GM19099 (cell line): ENCODE data around the gene TICRR.

Experiments used
- POLR2A ChIP-seq: IDR thresholded peaks from 3 replicates; pipeline ENCODE4 v1.6.1; 2011; ENCODE audit warnings: low read depth; ENCODE audit not compliant: insufficient read length; ENCODE audit errors: extremely low read depth

The TICRR gene

DNA sequence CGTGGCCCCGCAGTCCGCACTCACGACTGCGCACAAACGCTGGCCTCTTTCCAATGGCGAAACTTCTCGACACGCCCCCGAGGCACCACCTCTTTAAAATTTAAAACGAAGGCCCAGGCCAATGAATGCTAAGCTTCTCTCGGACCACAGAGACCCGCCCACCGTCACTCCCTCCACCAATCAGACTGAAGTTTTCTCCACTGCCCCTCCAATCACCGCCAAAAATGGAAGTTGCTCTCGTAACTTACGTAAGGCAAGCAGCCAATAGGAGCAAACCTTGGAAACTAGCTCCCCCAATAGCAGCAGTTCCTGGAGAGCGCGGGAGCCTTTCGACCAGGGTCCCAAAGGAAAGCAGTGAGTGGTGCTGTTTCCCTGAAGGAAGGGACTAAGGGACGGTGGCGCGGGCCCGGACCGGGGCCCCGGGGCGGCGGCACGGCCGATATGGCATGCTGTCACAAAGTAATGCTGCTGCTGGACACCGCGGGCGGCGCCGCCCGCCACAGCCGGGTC is at the start of gene TICRR:
Gene TICRR, plus strand, starts transcription at position 324 of the 510 bp plus-strand sequence. Its CDS starts 118 bp downstream, at position 442.
- TF ChIP-seq POLR2A: peak; percentile 74

DNA sequence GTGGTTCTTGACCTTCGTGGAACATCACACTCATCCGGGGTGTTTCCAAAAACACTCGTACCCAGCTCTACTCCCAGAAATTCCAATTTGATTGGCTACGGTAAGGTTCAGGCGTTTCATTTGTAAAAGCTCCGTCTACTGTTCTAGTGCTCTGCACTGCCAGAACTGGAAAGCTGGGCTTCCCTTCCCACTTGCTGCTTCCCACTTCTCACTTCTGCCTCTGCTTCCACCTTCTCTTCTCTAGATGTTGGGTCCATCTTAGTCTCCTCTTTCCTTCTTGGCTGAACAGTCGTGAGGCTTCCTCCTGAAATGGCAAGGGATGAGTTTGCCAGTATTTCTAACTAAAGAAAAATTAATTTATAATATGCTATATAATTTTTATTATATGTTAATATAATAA is 49.1 kb upstream of the TICRR start:
- TF ChIP-seq POLR2A: no peak

- TF ChIP-seq POLR2A: no peak
Observed at GRCh38 chr15:89526601-89527441, 48.4 kb upstream of the TICRR start.

- no peak for TF ChIP-seq POLR2A
Observed at GRCh38 chr15:89528757-89529352, 46.4 kb upstream of the TICRR start.

DNA sequence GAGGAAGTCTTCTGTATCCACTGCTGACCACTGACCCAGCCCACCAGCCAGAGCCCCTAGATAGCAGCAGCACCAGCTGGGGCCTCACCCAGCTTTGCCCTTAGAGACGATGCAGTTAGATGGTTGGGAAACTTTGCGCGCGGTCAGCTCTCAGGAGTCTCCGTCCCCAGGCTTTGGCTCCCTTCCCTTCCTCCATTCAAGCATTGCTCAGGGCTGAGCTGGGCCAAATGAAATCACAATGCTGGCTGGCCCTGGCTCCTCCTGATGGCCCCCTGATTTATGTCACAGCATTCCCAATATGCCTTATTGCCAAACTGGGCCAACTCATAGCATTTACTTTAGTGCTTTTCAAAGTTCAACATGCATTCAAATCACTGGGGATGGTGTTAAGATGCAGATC is 44.3 kb upstream of the TICRR start:
- no peak for TF ChIP-seq POLR2A

- no peak for TF ChIP-seq POLR2A
Observed at GRCh38 chr15:89531796-89532537, 43.3 kb upstream of the TICRR start.

DNA sequence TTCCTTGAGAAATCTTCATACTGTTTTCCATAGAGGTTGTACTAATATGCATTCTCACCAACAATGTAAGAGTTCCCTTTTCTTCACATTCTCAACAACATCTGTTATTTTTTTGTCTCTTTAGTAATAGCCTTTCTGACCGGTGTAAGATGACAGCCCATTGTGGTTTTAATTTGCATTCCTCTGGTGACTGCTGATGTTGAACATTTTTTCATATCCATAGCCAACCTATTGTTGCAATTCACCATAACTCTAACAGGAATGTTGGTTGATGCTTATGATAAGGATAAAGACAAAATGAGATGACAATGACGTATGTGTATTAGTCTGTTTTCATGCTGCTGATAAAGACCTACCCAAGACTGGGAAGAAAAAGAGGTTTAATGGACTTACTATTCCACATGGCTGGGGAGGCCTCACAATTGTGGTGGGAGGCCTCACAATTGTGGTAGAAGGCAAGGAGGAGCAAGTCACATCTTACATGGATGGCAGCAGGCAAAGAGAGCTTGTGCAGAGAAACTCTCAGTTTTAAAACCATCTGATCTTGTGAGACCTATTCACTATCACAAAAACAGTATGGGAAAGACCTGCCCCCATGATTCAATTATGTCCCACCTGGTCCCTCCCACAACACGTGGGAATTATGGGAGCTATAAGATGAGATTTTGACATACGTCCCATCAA is 41.3 kb upstream of the TICRR start:
- no peak for TF ChIP-seq POLR2A

DNA sequence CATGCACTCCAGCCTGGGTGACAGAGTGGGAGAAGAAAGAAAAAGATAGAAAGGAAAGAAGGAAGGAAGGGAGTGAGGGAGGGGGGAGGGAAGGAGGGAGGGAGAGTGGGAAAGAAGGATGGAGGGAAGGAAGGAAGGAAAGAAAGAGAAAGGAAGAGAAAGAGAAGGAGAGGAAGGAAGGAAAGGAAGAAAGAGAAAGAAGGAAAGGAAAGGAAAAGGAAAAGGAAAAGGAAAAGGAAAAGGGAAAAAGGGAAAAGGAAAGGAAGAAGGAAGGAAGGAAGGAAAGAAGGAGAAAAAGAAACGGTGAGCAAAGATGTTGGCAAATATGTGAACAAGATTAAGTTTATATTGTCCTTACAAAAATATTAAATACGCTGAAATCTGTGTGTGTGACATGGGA is 36.2 kb upstream of the TICRR start:
- no peak for TF ChIP-seq POLR2A

DNA sequence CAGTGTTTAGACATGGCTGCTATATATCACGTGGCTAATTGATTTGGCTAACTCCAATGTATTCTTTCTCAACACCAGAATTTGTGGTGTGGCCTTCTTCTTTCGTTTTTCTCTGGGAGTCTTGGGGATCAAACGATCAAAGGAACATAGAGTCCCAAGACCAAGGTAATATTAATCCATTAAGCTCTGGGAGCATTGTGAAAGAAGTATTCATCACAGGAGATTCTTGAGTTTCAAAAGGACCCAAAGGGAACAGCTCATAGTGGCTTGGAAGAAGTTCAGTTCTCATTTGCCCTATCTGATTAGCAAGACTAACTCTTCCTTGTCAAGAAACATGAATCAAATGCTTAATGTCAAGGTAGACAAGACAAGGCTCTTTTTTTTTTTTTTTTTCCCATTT is 32.9 kb upstream of the TICRR start:
- TF ChIP-seq POLR2A: no peak

- no peak for TF ChIP-seq POLR2A
Observed at GRCh38 chr15:89543389-89543788, 31.9 kb upstream of the TICRR start.

DNA sequence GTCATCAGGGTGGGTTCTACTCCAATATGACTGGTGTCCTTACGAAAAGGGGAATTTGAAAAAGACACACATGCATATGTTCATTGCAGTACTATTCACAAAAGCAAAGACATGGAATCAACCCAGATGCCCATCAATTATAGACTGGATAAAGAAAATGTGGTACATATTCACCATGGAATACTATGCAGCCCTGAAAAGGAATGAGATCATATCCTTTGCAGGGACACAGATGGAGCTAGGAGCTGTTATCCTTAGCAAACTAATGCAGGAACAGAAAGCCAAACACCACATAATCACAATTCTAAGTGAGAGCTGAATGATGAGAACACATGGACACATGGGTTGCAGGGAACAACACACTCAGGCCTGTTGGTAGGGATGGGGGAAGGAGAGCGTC is 24.8 kb upstream of the TICRR start:
- TF ChIP-seq POLR2A: no peak

GRCh38 chr15:89551550-89551949 is 23.7 kb upstream of the TICRR start:
- TF ChIP-seq POLR2A: no peak

- TF ChIP-seq POLR2A: no peak
Observed at GRCh38 chr15:89553632-89554031, 21.6 kb upstream of the TICRR start.

- no peak for TF ChIP-seq POLR2A
Observed at GRCh38 chr15:89554247-89554646, 21.0 kb upstream of the TICRR start.

DNA sequence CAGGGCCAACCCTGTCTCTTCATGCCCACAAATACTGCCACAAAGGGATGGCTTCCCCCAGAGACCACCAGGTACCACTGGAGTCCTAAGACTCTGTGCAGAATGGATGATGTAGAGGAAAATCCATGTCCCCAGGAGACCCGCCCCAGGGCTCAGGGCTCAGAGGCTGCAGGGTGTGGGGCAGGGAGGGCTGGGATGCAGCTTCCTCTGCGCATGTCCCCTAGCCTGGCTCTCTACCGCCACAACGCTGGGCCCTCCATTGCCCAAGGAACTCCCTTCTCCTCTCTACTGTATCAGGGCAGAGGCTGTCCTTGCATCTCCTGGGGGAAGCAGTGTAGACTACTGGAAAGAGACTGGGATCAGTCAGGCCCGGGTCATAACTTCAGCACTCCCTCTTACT is 19.5 kb upstream of the TICRR start:
- TF ChIP-seq POLR2A: no peak
